ENCODE data around the gene NIBAN1.

DNA sequence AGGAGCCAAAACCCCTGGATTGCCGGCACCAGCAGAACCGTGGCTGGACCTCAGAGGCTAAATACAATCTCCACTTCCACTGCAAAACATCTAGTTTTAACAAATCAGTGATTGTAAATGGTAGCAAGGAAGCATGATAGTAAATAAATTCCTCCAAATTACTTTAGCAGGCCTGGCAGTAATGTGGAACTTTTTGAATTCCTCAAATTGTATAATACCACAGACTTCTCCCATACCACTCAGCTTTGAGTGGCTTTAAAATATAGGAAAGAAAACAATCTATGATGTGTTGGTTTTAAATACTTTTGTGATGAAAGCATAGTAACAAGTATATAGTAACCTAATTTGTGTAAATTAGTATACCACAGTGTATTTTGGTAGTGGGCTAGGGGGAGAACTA, 34.1 kb downstream of the NIBAN1 start:
- no peak for TF ChIP-seq ARNTL (CRISPR knock-in tag; IDR thresholded peaks at IDR 0.05; ENCODE audit: borderline replicate concordance, low read depth)
- TF ChIP-seq, protein P1, sequence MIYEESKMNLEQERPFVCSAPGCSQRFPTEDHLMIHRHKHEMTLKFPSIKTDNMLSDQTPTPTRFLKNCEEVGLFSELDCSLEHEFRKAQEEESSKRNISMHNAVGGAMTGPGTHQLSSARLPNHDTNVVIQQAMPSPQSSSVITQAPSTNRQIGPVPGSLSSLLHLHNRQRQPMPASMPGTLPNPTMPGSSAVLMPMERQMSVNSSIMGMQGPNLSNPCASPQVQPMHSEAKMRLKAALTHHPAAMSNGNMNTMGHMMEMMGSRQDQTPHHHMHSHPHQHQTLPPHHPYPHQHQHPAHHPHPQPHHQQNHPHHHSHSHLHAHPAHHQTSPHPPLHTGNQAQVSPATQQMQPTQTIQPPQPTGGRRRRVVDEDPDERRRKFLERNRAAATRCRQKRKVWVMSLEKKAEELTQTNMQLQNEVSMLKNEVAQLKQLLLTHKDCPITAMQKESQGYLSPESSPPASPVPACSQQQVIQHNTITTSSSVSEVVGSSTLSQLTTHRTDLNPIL (CRISPR knock-in tag; IDR thresholded peaks at IDR 0.05; ENCODE audit: low read depth) = no peak
- TF ChIP-seq RARB (CRISPR knock-in tag; IDR thresholded peaks at IDR 0.05) = no peak
- no peak for TF ChIP-seq GLIS3 (CRISPR knock-in tag; IDR thresholded peaks at IDR 0.05)

Data from SK-N-SH treated with all-trans-retinoic acid at 6 μM for 48 hours (cell line).